Right lobe of liver (tissue), 6 donors: ENCODE data around the gene IQSEC1. TPM values are rescaled to one million over a fixed set of nuclear protein-coding genes. Genes with fewer than 3 reads are reported as not detected.

Experiments
- ATAC-seq, 4 donors: fragments of 200-7000 bp; cut with Tn5 transposase; one replicate each; pipeline ENCODE4 v1.9.1; 2020; ENCODE audit warnings: mild to moderate bottlenecking in 4 of 4, moderate library complexity in 4 of 4
- DNase-seq, 3 donors: peaks; one replicate each; pipeline ENCODE4 v3.0.0-alpha.2; 2020
- H3K27ac ChIP-seq, 3 donors: fragments of 200-600 bp; one replicate each; pipeline ENCODE4 v1.8.0; 2022
- H3K27me3 ChIP-seq, 2 donors: fragments of 200-600 bp; one replicate each; pipeline ENCODE4 v1.8.0; 2022
- H3K36me3 ChIP-seq, 4 donors: fragments of 200-600 bp; sonication (generic) in 1 of 4; one replicate each; pipeline versions ENCODE4 v1.5.1 to v1.8.0; 2017 to 2022; ENCODE audit warnings: control low read depth in 1 of 4
- H3K4me1 ChIP-seq, 4 donors: fragments of 200-600 bp; sonication (generic) in 1 of 4; one replicate each; pipeline versions ENCODE4 v1.5.1 to v1.8.0; 2017 to 2022; ENCODE audit warnings: control low read depth in 1 of 4
- H3K4me3 ChIP-seq, 3 donors: fragments of 200-600 bp; one replicate each; pipeline ENCODE4 v1.8.0; 2022
- H3K9me3 ChIP-seq, 4 donors: fragments of 200-600 bp; sonication (generic) in 1 of 4; one replicate each; pipeline versions ENCODE4 v1.5.1 to v1.8.0; 2017 to 2022; ENCODE audit warnings: control low read depth in 1 of 4
- CTCF ChIP-seq, 4 donors: fragments of 200-600 bp in 3 of 4; fragments of 450-650 bp in 1 of 4; IDR thresholded peaks; one replicate each; pipeline versions ENCODE4 v1.5.1 to v1.8.0; 2016 to 2022; ENCODE audit warnings: antibody characterized with exemption in 4 of 4, mild to moderate bottlenecking in 2 of 4
- POLR2A ChIP-seq: fragments of 450-650 bp; IDR thresholded peaks from one replicate; pipeline ENCODE4 v1.6.1; 2017; ENCODE audit warnings: antibody characterized with exemption, mild to moderate bottlenecking
- WGBS: methylation state at CpG from one replicate; pipeline ENCODE4 v1.1.6; 2018; ENCODE audit warnings: low coverage, low lambda C conversion rate; ENCODE audit not compliant: insufficient coverage; ENCODE audit errors: missing lambda C conversion rate; 5-methylcytosine and 5-hydroxymethylcytosine counted together
- intact Hi-C, 2 donors: fragments of 100-400 bp; cut with DNase I; formaldehyde crosslinking; loops; one replicate each; pipeline versions ENCODE4 v1.11.2 to v1.14.1; 2022
- long read RNA-seq: library from polyadenylated mRNA; unstranded; transcript quantifications from one replicate; pipeline ENCODE4 v2.0.0, GENCODE V29; 2019
- total RNA-seq, 6 experiments: library from RNA; depleted of rRNA in 2 of 6; stranded (reverse); fragments of >200 nt in 2 of 6; fragmentation: NEBNext Ultra II Directional in 3 of 6; extraction: Animal tissue kit (Norgen Biotek cat#: 25700) in 3 of 6; gene quantifications; one replicate each; pipeline versions ENCODE4 v1.1.0 to v1.2.4, GENCODE V29; 2016 to 2023
- donor health status: DM: no; HTN: yes; CAD: no.
- donor health status: DM: no; HTN: no; CAD: no.
- donor health status: DM: no; HTN: no; CAD: no.
- donor health status: DM: no; HTN: yes; CAD: no.
- donor health status: DM: no; HTN: yes; CAD: no.

The IQSEC1 gene
- total RNA-seq = 10 to 100 TPM; 32.1 to 61.3 (median 48.9) TPM
- long read RNA-seq, partial matches to known transcripts = 0 of 8 reads
- long read RNA-seq, other reads (novel, unspliced or antisense) = 8 of 8 reads

- ATAC-seq (peak in 2 of 4 donors; percentile 11 to 37), DNase-seq (no peak)
- Histone ChIP-seq H3K27ac (no peak within 1 kb of the TSS), H3K9me3 (no peaks in the 10 kb centered on the region), H3K36me3 (no peaks in the 10 kb centered on the region), H3K27me3 (no peaks in the 10 kb centered on the region), H3K4me3 (no peak within 1 kb of the TSS), H3K4me1 (peaks cover 0 to 3% (median 0%) of the 10 kb centered on the region in 4 donors)
- intact Hi-C loops = no loop called here
- TF ChIP-seq POLR2A = no peak
- WGBS = no CpG with 5 or more reads among the region's 63 CpGs
Observed at GRCh38 chr3:13073326-13074005, at the start of gene IQSEC1. TSS of gene IQSEC1 (minus strand) at chr3:13073429. CDS start at chr3:13073014, 415 bp downstream.

- DNase-seq (peak in 2 of 3 donors; percentile 5 to 31), ATAC-seq (peak in 1 of 4 donors; percentile 14)
- H3K4me3 ChIP-seq = no peak overlapping the region
- no peaks in the 10 kb centered on the region for H3K36me3 ChIP-seq
- no peaks in the 10 kb centered on the region for H3K27me3 ChIP-seq
- no peaks in the 10 kb centered on the region for H3K4me1 ChIP-seq
- intact Hi-C loops = no loop called here
- H3K27ac ChIP-seq = no peak overlapping the region
- TF ChIP-seq POLR2A = no peak
- no peak for TF ChIP-seq CTCF (IDR thresholded peaks at IDR 0.05)
- H3K9me3 ChIP-seq = no peaks in the 10 kb centered on the region
- WGBS = 68% methylated on average over 11 of the region's 20 CpGs
Observed at GRCh38 chr3:13122081-13123012, 49.1 kb upstream of the IQSEC1 start.

- Histone ChIP-seq H3K27me3 (no peaks in the 10 kb centered on the region), H3K27ac (no peak overlapping the region), H3K9me3 (no peaks in the 10 kb centered on the region), H3K36me3 (no peaks in the 10 kb centered on the region), H3K4me1 (no peaks in the 10 kb centered on the region), H3K4me3 (no peak overlapping the region)
- WGBS = 81% methylated on average over 4 of the region's 14 CpGs
- intact Hi-C loops = no loop called here
- DNase-seq = peak in 2 of 3 donors; percentile 6 to 33
- ATAC-seq = peak in 1 of 4 donors; percentile 25
- TF ChIP-seq POLR2A (no peak), CTCF (IDR thresholded peaks at IDR 0.05) (no peak)
Observed at GRCh38 chr3:13121553-13122001, 48.3 kb upstream of the IQSEC1 start.

- intact Hi-C loops = no loop called here
- no peaks in the 10 kb centered on the region for H3K4me1 ChIP-seq
- H3K9me3 ChIP-seq = no peaks in the 10 kb centered on the region
- no peak overlapping the region for H3K4me3 ChIP-seq
- DNase-seq (peak in 2 of 3 donors; percentile 11 to 39), ATAC-seq (no peak)
- 82% methylated on average over 4 of the region's 16 CpGs for WGBS
- H3K27ac ChIP-seq = no peak overlapping the region
- no peaks in the 10 kb centered on the region for H3K36me3 ChIP-seq
- TF ChIP-seq POLR2A = no peak
- no peaks in the 10 kb centered on the region for H3K27me3 ChIP-seq
Observed at GRCh38 chr3:13120928-13121552, 47.8 kb upstream of the IQSEC1 start.

GRCh38 chr3:13120289-13120927 lies 47.2 kb upstream of the IQSEC1 start:
- 81% methylated on average over 8 of the region's 14 CpGs for WGBS
- DNase-seq (peak in 2 of 3 donors; percentile 1 to 31), ATAC-seq (no peak)
- Histone ChIP-seq H3K4me3 (no peak overlapping the region), H3K4me1 (no peaks in the 10 kb centered on the region), H3K9me3 (no peaks in the 10 kb centered on the region), H3K27me3 (no peaks in the 10 kb centered on the region), H3K36me3 (no peaks in the 10 kb centered on the region), H3K27ac (no peak overlapping the region)
- TF ChIP-seq CTCF (IDR thresholded peaks at IDR 0.05) (no peak), POLR2A (no peak)
- intact Hi-C loops = no loop called here
